Transverse colon (tissue), 3 donors: ENCODE measurements around the gene SLC17A7.

Experiments used
- CTCF ChIP-seq, 5 experiments: fragments of 200-600 bp in 3 of 5; fragments of 450-650 bp in 2 of 5; sonication (generic) in 3 of 5; IDR thresholded peaks; 1 replicate in 2 of 5; 2 replicates in 3 of 5; pipeline ENCODE4 v1.5.1; 2016 to 2017; ENCODE audit warnings: antibody characterized with exemption in 5 of 5, inconsistent platforms in 3 of 5, mild to moderate bottlenecking in 2 of 5, moderate library complexity in 1 of 5
- EP300 ChIP-seq: sonication (generic); formaldehyde crosslinking; IDR thresholded peaks from one replicate; pipeline ENCODE4 v1.6.1; 2017; ENCODE audit warnings: antibody characterized with exemption, low read depth
- POLR2A ChIP-seq: fragments of 450-650 bp; IDR thresholded peaks from one replicate; pipeline ENCODE4 v1.6.1; 2016; ENCODE audit warnings: antibody characterized with exemption, mild to moderate bottlenecking, moderate library complexity

DNA sequence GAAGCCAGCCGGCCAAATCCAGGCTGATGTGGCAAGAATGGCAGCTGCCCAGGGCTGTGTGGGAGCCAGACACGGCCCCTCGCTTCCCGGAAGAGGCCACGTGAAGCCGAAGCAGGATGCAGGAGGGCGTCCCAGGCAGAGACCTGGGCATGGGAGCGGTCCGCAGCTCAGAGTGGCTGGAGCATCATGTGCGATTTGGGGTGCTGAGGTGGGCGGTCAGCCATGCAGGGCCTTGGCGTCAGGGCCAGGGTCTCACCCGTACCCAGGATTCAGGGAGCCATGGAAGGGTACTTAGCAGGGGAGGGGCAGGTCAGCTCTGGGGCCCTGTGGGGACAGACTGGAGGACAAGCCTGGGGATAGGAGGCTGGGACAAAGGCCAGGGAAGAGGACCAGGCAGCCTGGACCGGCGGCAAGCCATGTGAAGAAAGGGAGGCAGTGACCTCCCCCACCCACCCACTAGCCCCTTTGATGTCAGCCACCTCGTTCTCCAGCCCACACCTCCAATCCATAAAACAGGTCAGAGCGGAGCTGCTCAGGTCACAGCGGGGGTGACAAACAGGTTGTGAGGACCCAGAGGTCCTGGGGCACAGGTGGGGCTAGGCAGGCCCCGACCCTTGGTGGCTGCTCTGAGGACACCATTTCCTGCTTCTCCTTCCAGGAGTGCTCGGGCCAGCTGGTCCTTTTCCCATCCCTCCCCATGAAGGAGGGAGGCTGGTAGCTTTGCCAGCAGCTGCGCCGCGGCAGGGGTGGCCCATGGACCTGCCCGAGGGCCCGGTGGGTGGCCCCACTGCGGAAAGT is 51.0 kb downstream of the SLC17A7 start:
- TF ChIP-seq CTCF (IDR thresholded peaks at IDR 0.05) (no peak), POLR2A (no peak), EP300 (no peak)
